Colonic mucosa (tissue), 4 donors: ENCODE results near the gene ANKRD12. TPM values are rescaled to one million over a fixed set of nuclear protein-coding genes. Genes with fewer than 3 reads are reported as not detected.
"Not testable (repeated sequence)": the region's sequence is repeated elsewhere in the genome, so short reads cannot be mapped to it uniquely, and the experiment has no call there.

Source experiments
- DNase-seq: peaks from one replicate; pipeline ENCODE4 v3.0.0-alpha.2; 2020
- H3K27ac ChIP-seq: fragments of 200-600 bp; one replicate; pipeline ENCODE4 v1.8.0; 2021
- H3K27me3 ChIP-seq: fragments of 200-600 bp; one replicate; pipeline ENCODE4 v1.8.0; 2021
- H3K36me3 ChIP-seq: fragments of 200-600 bp; one replicate; pipeline ENCODE4 v1.8.0; 2021
- H3K4me1 ChIP-seq: fragments of 200-600 bp; one replicate; pipeline ENCODE4 v1.8.0; 2021; ENCODE audit warnings: mild to moderate bottlenecking
- H3K4me3 ChIP-seq: fragments of 200-600 bp; one replicate; pipeline ENCODE4 v1.8.0; 2021
- H3K9ac ChIP-seq, 2 donors: one replicate each; pipeline ENCODE4 v1.7.0; 2013; ENCODE audit warnings: control low read depth in 2 of 2, low read depth in 2 of 2, low read length in 2 of 2
- H3K9me3 ChIP-seq: fragments of 200-600 bp; one replicate; pipeline ENCODE4 v1.8.0; 2021
- CTCF ChIP-seq: fragments of 200-600 bp; IDR thresholded peaks from one replicate; pipeline ENCODE4 v1.8.0; 2022; ENCODE audit warnings: antibody characterized with exemption, mild to moderate bottlenecking
- intact Hi-C: fragments of 100-400 bp; cut with DNase I; formaldehyde crosslinking; loops from one replicate; pipeline ENCODE4 v1.14.1; 2022
- total RNA-seq, 2 donors: library from RNA; stranded (reverse); fragmentation: NEBNext Ultra II Directional in 1 of 2; extraction: Animal tissue kit (Norgen Biotek cat#: 25700) in 1 of 2; gene quantifications; one replicate each; pipeline ENCODE4 v1.2.1, GENCODE V29; 2021
- donor health status: healthy.
- donor health status: DM: no; HTN: no; CAD: no.
- donor health status: DM: no; HTN: no; CAD: no.

ANKRD12 gene
- total RNA-seq, 2 donors from 2014 or later: 27.9 to 55.7 TPM

DNA sequence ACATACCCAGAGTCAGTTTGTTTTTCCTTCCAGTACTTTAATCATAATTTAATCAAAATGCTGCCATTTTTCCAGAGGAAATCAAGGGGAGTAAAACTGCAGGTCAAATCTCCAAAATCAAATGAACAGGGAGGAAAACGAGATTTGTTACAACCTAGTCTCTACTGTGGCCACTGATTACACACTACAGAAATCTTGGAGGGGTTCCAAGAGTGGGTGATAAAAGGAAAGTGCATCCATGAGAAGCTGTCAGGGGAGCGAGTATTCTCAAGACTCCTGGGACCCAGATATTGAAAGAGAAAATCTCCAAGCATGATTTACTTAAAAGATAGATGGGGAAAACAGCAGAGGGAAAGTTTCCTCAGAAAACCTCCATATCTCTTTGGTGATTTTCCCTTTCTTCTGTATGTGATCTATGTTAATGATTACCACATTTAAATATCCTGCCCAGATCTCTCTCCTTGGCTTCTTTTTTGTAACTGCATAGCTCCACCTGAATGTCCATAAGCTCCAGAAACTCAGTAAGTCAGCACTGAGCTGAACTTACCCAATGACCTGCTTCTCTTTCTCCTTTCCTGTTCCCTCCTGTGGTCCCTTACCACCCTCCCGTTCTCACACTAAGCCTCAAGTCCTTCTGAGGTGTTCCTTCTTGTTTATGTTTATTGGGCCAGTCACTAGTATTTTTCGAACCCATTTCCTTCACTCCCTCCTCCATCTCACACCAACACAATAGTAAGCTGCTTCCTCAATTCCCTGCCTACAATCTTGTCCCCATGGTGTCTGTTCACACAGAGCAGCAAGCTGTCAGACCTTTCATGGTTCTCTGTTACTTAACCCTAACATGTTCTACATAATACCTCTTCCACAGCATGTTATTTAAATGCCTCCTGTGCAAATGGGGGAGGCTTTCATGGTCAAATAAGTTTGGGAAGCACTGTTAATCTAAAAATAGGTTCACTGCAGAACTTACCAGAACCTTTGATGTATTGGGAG lies 124.1 kb downstream of the ANKRD12 start:
- DNase-seq: no peak
- H3K9me3 ChIP-seq: no peaks in the 10 kb centered on the region
- TF ChIP-seq CTCF: no peak
- H3K27me3 ChIP-seq: no peaks in the 10 kb centered on the region
- no peak overlapping the region for H3K9ac ChIP-seq
- intact Hi-C loops: no loop called here
- H3K27ac ChIP-seq: no peak overlapping the region
- no peaks in the 10 kb centered on the region for H3K36me3 ChIP-seq
- no peak overlapping the region for H3K4me3 ChIP-seq
- H3K4me1 ChIP-seq: no peaks in the 10 kb centered on the region

GRCh38 chr18:9263264-9263663 lies 126.7 kb downstream of the ANKRD12 start:
- H3K9me3 ChIP-seq: no peaks in the 10 kb centered on the region
- H3K9ac ChIP-seq: no peak overlapping the region
- intact Hi-C loops: no loop called here
- H3K36me3 ChIP-seq: no peaks in the 10 kb centered on the region
- no peaks in the 10 kb centered on the region for H3K27me3 ChIP-seq
- no peak overlapping the region for H3K4me3 ChIP-seq
- no peak overlapping the region for H3K27ac ChIP-seq
- DNase-seq: no peak
- H3K4me1 ChIP-seq: no peaks in the 10 kb centered on the region
- no peak for TF ChIP-seq CTCF

GRCh38 chr18:9264797-9265196 lies 128.2 kb downstream of the ANKRD12 start:
- H3K9me3 ChIP-seq, H3K27ac ChIP-seq, H3K9ac ChIP-seq, H3K4me3 ChIP-seq, H3K27me3 ChIP-seq, H3K4me1 ChIP-seq, intact Hi-C loops, DNase-seq, H3K36me3 ChIP-seq: not testable (repeated sequence)

GRCh38 chr18:9273221-9273620 lies 136.6 kb downstream of the ANKRD12 start:
- no peak overlapping the region for H3K9ac ChIP-seq
- H3K9me3 ChIP-seq: no peaks in the 10 kb centered on the region
- H3K4me1 ChIP-seq: peaks cover 4% of the 10 kb centered on the region
- DNase-seq: no peak
- no peak overlapping the region for H3K27ac ChIP-seq
- no peaks in the 10 kb centered on the region for H3K36me3 ChIP-seq
- no peak overlapping the region for H3K4me3 ChIP-seq
- no peaks in the 10 kb centered on the region for H3K27me3 ChIP-seq
- TF ChIP-seq CTCF: no peak
- intact Hi-C loops: no loop called here

- no peaks in the 10 kb centered on the region for H3K36me3 ChIP-seq
- no peaks in the 10 kb centered on the region for H3K9me3 ChIP-seq
- no peak overlapping the region for H3K27ac ChIP-seq
- H3K4me3 ChIP-seq: no peak overlapping the region
- TF ChIP-seq CTCF: no peak
- no peak overlapping the region for H3K9ac ChIP-seq
- no peak for DNase-seq
- H3K27me3 ChIP-seq: no peaks in the 10 kb centered on the region
- intact Hi-C loops: no loop called here
- H3K4me1 ChIP-seq: peaks cover 4% of the 10 kb centered on the region
These were observed 139.3 kb downstream of the ANKRD12 start for GRCh38 chr18:9275890-9276289.

DNA sequence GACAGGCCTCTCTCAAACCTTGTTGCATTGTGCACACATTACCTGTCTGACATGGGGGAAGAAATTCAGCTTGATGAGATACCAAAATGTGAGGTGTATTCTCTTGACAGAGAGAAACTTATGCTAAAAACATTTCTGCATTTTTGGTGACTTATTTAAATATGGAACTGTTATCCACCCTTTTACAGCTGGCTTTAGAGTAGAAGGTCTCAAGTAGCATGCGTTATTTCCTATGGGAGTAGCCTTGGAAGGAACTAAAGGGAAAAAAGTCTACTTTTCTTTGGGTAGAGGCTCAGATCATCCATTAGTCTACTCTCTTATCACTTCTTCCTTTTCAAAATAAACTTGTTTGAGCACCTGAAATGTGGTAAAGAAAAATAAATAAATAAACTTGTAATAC lies 141.4 kb downstream of the ANKRD12 start:
- no peak overlapping the region for H3K27ac ChIP-seq
- no peaks in the 10 kb centered on the region for H3K36me3 ChIP-seq
- no peak overlapping the region for H3K9ac ChIP-seq
- no peak for TF ChIP-seq CTCF
- DNase-seq: no peak
- H3K4me3 ChIP-seq: no peak overlapping the region
- H3K27me3 ChIP-seq: no peaks in the 10 kb centered on the region
- H3K9me3 ChIP-seq: no peaks in the 10 kb centered on the region
- intact Hi-C loops: no loop called here
- peaks cover 4% of the 10 kb centered on the region for H3K4me1 ChIP-seq
